Left ventricle myocardium inferior (tissue), 1 donor: ENCODE data around the gene ATF6B. TPM values are rescaled to one million over a fixed set of nuclear protein-coding genes. Genes with fewer than 3 reads are reported as not detected.

Experiments used
- DNase-seq: peaks from one replicate; pipeline ENCODE4 v3.0.0-alpha.2; 2020
- H3K27ac ChIP-seq: fragments of 200-600 bp; replicated peaks from 2 replicates; pipeline ENCODE4 v1.8.0; 2021
- H3K27me3 ChIP-seq: fragments of 200-600 bp; 2 replicates; pipeline ENCODE4 v1.8.0; 2021; ENCODE audit warnings: low read depth
- H3K36me3 ChIP-seq: fragments of 200-600 bp; 2 replicates; pipeline ENCODE4 v1.8.0; 2021
- H3K4me1 ChIP-seq: fragments of 200-600 bp; 2 replicates; pipeline ENCODE4 v1.8.0; 2021
- H3K4me3 ChIP-seq: fragments of 200-600 bp; 2 replicates; pipeline ENCODE4 v1.8.0; 2021; ENCODE audit warnings: mild to moderate bottlenecking, moderate library complexity
- H3K9me3 ChIP-seq: fragments of 200-600 bp; replicated peaks from 2 replicates; pipeline ENCODE4 v1.8.0; 2021
- intact Hi-C: fragments of 100-400 bp; cut with micrococcal nuclease; formaldehyde crosslinking; loops from one replicate; pipeline ENCODE4 v1.11.0; 2022
- total RNA-seq: library from RNA; stranded (reverse); fragmentation: NEBNext Ultra II Directional; extraction: Animal tissue kit (Norgen Biotek cat#: 25700); gene quantifications from one replicate; pipeline ENCODE4 v1.2.1, GENCODE V29; 2021
- TF ChIP-seq, protein P1 (sequence below): fragments of 200-600 bp; IDR thresholded peaks from 2 replicates; pipeline ENCODE4 v1.8.0; 2021; ENCODE audit warnings: antibody characterized with exemption, mild to moderate bottlenecking, borderline replicate concordance
- donor health status: DM: no; HTN: yes; CAD: no; lungs with severe emphysema.

The ATF6B gene
- total RNA-seq, 1 donor from 2014 or later, result 29.1 TPM

DNA sequence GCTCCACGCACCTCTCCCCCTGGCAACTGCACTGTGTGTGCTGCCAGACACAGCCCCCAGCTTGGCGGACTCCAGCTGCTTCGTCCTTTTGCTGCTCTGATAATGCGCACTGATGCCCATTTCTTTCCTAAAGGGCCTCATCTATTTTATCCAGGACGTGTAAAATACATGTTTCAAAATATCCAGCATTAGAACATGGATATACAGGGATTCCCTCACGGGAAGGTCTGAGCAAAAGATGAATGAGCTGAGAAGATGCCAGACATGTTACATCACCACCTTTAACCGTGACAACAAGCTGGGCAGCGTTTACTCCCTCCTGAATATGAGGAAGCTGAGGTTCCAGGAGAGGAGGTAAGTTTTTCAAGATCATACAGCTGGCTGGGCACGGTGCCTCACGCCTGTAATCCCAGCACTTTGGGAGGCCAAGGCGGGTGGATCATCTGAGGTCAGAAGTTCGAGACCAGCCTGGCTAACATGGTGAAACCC, 51.7 kb downstream of the ATF6B start:
- Histone ChIP-seq H3K36me3 (peaks cover 80% of the 10 kb centered on the region), H3K27ac (peak overlapping the region; percentile 50), H3K4me1 (peaks cover 29% of the 10 kb centered on the region), H3K27me3 (no peaks in the 10 kb centered on the region), H3K4me3 (no peak overlapping the region), H3K9me3 (no peaks in the 10 kb centered on the region)
- intact Hi-C loops, result no loop called here
- DNase-seq, result peak; percentile 56
- TF ChIP-seq, protein P1, sequence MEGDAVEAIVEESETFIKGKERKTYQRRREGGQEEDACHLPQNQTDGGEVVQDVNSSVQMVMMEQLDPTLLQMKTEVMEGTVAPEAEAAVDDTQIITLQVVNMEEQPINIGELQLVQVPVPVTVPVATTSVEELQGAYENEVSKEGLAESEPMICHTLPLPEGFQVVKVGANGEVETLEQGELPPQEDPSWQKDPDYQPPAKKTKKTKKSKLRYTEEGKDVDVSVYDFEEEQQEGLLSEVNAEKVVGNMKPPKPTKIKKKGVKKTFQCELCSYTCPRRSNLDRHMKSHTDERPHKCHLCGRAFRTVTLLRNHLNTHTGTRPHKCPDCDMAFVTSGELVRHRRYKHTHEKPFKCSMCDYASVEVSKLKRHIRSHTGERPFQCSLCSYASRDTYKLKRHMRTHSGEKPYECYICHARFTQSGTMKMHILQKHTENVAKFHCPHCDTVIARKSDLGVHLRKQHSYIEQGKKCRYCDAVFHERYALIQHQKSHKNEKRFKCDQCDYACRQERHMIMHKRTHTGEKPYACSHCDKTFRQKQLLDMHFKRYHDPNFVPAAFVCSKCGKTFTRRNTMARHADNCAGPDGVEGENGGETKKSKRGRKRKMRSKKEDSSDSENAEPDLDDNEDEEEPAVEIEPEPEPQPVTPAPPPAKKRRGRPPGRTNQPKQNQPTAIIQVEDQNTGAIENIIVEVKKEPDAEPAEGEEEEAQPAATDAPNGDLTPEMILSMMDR, result no peak

DNA sequence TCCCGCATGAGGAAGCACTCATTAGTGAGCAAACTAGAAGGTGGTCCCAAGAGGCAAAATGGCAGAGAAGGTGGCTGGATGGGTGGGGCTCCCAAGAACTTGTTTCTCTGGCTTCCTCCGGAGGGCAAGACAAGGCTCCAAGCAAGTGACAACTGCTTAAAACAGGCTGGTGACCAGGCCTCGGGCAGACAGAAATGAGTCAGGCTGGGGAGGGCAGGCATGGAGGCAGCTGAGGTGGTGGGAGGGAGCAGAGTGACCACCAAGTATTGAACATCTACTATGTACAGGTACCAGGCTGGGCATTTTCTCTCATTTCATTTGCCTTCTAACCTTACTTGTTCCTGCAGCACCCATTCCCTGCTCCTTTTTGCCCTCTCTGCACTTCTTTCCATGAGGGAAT, 52.3 kb downstream of the ATF6B start:
- no peaks in the 10 kb centered on the region for H3K27me3 ChIP-seq
- TF ChIP-seq, protein P1, result no peak
- H3K27ac ChIP-seq, result peak overlapping the region; percentile 50
- peaks cover 78% of the 10 kb centered on the region for H3K36me3 ChIP-seq
- intact Hi-C loops, result no loop called here
- H3K4me1 ChIP-seq, result peaks cover 24% of the 10 kb centered on the region
- H3K4me3 ChIP-seq, result no peak overlapping the region
- H3K9me3 ChIP-seq, result no peaks in the 10 kb centered on the region
- no peak for DNase-seq

DNA sequence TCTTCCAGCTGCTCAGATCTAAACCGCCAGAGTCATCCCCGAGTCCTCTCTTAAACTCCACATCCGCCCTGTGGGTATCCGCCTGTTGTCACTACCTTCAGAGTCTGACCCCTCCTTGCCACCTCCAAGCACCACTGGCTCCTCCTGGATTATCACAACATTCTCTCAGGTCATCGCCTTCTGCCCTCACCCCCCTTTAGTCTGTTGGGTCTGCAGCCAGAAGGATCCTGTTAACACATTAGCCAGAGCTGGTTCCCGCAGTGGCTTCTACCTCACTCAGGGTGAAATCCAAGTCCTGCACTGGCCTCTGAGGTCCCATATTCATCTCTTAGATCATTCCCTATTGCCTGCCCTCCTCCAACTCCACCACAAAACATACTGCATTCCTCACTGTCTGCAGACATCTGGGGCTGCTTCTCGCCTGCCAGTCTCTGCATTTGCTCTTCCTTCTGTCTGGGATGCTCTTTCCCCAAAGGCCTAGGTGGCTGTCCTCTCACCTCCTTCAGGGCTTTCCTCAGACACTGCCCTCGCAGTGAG, 53.0 kb downstream of the ATF6B start:
- peak overlapping the region; percentile 50 for H3K27ac ChIP-seq
- H3K4me1 ChIP-seq, result peaks cover 24% of the 10 kb centered on the region
- intact Hi-C loops, result no loop called here
- DNase-seq, result no peak
- peaks cover 78% of the 10 kb centered on the region for H3K36me3 ChIP-seq
- no peak overlapping the region for H3K4me3 ChIP-seq
- no peaks in the 10 kb centered on the region for H3K9me3 ChIP-seq
- TF ChIP-seq, protein P1, result no peak
- no peaks in the 10 kb centered on the region for H3K27me3 ChIP-seq

DNA sequence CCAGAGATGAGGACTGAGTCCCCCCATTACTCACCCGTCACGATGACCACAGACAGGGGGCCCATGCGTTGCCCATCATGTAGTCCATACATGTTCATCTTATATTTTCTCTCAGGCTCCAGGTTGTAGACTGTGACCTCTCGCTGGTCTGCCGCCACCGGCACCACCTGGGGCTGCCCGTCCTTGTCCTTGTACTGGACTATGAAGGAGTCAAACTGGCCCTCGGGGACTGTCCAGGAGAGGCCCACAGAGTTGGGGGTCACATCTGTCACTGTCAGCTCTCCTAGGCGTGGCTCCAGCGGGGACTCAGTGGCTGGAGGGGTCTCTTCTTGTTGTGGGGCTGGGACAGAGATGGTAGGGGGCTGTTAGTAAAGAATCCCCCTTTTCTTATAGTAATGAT, 54.4 kb downstream of the ATF6B start:
- no peaks in the 10 kb centered on the region for H3K9me3 ChIP-seq
- H3K4me3 ChIP-seq, result no peak overlapping the region
- TF ChIP-seq, protein P1, result no peak
- H3K27ac ChIP-seq, result peak overlapping the region; percentile 36
- H3K36me3 ChIP-seq, result peaks cover 79% of the 10 kb centered on the region
- peaks cover 24% of the 10 kb centered on the region for H3K4me1 ChIP-seq
- no peaks in the 10 kb centered on the region for H3K27me3 ChIP-seq
- intact Hi-C loops, result no loop called here
- DNase-seq, result no peak

DNA sequence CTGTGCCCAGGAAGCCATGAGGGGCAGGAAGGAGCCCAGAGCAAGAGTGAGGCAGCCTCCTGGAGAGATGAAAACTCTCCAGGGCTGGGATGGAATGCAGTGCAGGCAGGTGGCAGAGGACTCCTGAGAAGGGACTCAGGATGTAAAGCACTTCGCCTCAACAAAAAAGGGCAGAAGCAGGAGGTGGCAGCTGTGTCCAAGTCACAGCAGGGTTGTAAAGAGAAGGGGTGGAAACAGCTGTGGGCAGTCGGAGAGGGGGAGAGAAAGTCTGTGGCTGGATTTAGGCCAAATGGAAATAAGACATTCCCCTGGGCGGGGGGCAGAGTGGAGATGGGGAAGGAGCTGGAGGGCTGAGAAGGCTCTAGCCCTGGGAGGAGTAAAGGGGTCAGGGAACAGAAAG, 54.9 kb downstream of the ATF6B start:
- Histone ChIP-seq H3K9me3 (no peaks in the 10 kb centered on the region), H3K4me3 (no peak overlapping the region), H3K27me3 (no peaks in the 10 kb centered on the region), H3K36me3 (peaks cover 79% of the 10 kb centered on the region), H3K27ac (peak overlapping the region; percentile 36), H3K4me1 (peaks cover 24% of the 10 kb centered on the region)
- intact Hi-C loops, result no loop called here
- DNase-seq, result no peak
- TF ChIP-seq, protein P1, result no peak
